Keratinocyte (primary cell): ENCODE results near the gene HYAL3. TPM values are rescaled to one million over a fixed set of nuclear protein-coding genes. Genes with fewer than 3 reads are reported as not detected.

Experiments
- DNase-seq: peaks from one replicate; pipeline ENCODE4 v3.0.0-alpha.2; 2011; ENCODE audit warnings: low read depth, missing footprints, low spot score
- FAIRE-seq: peaks from 2 replicates; lab custom pipeline; 2011; peaks lifted over from hg19 to GRCh38; lab: Jason Lieb, UNC
- H2AFZ ChIP-seq: 2 replicates; pipeline ENCODE4 v1.6.0; 2012; ENCODE audit warnings: low read length, control low read depth, inconsistent platforms; ENCODE audit not compliant: control insufficient read depth
- H3K27ac ChIP-seq: 2 replicates; pipeline ENCODE4 v1.5.1; 2011; ENCODE audit warnings: low read length; ENCODE audit not compliant: control insufficient read depth, insufficient read depth
- H3K27me3 ChIP-seq: 3 replicates; pipeline ENCODE4 v1.6.0; 2011; ENCODE audit warnings: low read length; ENCODE audit not compliant: control insufficient read depth, insufficient read depth; ENCODE audit errors: extremely low read depth
- H3K36me3 ChIP-seq, 2 experiments: 2 replicates in 1 of 2; 3 replicates in 1 of 2; pipeline ENCODE4 v1.5.1; 2011; ENCODE audit warnings: low read length in 2 of 2, mild to moderate bottlenecking in 1 of 2; ENCODE audit not compliant: control insufficient read depth in 2 of 2, insufficient read depth in 2 of 2; ENCODE audit errors: extremely low read depth in 1 of 2
- H3K4me1 ChIP-seq: 3 replicates; pipeline ENCODE4 v1.5.1; 2011; ENCODE audit warnings: low read length; ENCODE audit not compliant: control insufficient read depth, insufficient read depth; ENCODE audit errors: extremely low read depth
- H3K4me2 ChIP-seq: 3 replicates; pipeline ENCODE4 v1.6.0; 2011; ENCODE audit warnings: low read depth, low read length; ENCODE audit not compliant: control insufficient read depth, insufficient read depth; ENCODE audit errors: extremely low read depth
- H3K4me3 ChIP-seq, 3 experiments: fragments of 200-600 bp in 1 of 3; sonication (generic) in 1 of 3; 2 replicates in 2 of 3; 3 replicates in 1 of 3; pipeline ENCODE4 v1.5.1; 2011 to 2016; ENCODE audit warnings: low read length in 3 of 3, mild to moderate bottlenecking in 3 of 3, control low read depth in 2 of 3, inconsistent platforms in 1 of 3, low read depth in 1 of 3, mixed read lengths in 1 of 3, mixed run types in 1 of 3, moderate library complexity in 1 of 3; ENCODE audit not compliant: control insufficient read depth in 2 of 3, insufficient read depth in 2 of 3; ENCODE audit errors: extremely low read depth in 1 of 3
- H3K79me2 ChIP-seq: 2 replicates; pipeline ENCODE4 v1.6.0; 2012; ENCODE audit warnings: low read length; ENCODE audit not compliant: control insufficient read depth, insufficient read depth
- H3K9ac ChIP-seq: 3 replicates; pipeline ENCODE4 v1.6.0; 2011; ENCODE audit warnings: low read length; ENCODE audit not compliant: control insufficient read depth, insufficient read depth; ENCODE audit errors: extremely low read depth
- H3K9me1 ChIP-seq: 3 replicates; pipeline ENCODE4 v1.6.0; 2011; ENCODE audit warnings: low read length; ENCODE audit not compliant: control insufficient read depth, insufficient read depth; ENCODE audit errors: extremely low read depth
- H3K9me3 ChIP-seq: 2 replicates; pipeline ENCODE4 v1.5.1; 2012; ENCODE audit warnings: low read depth, low read length; ENCODE audit not compliant: control insufficient read depth
- H4K20me1 ChIP-seq: 3 replicates; pipeline ENCODE4 v1.6.0; 2011; ENCODE audit warnings: low read length; ENCODE audit not compliant: control insufficient read depth, insufficient read depth; ENCODE audit errors: extremely low read depth
- EZH2 ChIP-seq: IDR thresholded peaks from one replicate; pipeline ENCODE4 v1.6.1; 2012; ENCODE audit warnings: inconsistent platforms, mild to moderate bottlenecking, low read length, moderate library complexity
- dilution Hi-C: fragments of 300-500 bp; cut with MboI; formaldehyde crosslinking; loops from one replicate; pipeline ENCODE4 v1.7.0; 2020; ENCODE audit warnings: low sequenced_read_pairs; ENCODE audit not compliant: extremely low pct_ligation_motif_present
- polyA plus RNA-seq, 5 experiments: library from polyadenylated mRNA; depleted of rRNA in 3 of 5; stranded (reverse) in 3 of 5; stranded (forward) in 1 of 5; unstranded in 1 of 5; fragments of >200 nt; gene quantifications; 1 replicate in 1 of 5; 2 replicates in 3 of 5; 3 replicates in 1 of 5; pipeline versions ENCODE4 v1.2.1 to v1.2.3, GENCODE V29; 2011 to 2012; ENCODE audit warnings: missing spikeins in 2 of 5, low read depth in 1 of 5, low replicate concordance in 1 of 5
- TF ChIP-seq, protein P1 (sequence below), 3 experiments: IDR thresholded peaks in 1 of 3; conservative IDR thresholded peaks in 1 of 3; optimal IDR thresholded peaks in 1 of 3; 2 replicates in 2 of 3; 3 replicates in 1 of 3; pipeline versions ENCODE3 to v1.5.1; 2011; ENCODE audit warnings: low read length in 3 of 3, mild to moderate bottlenecking in 3 of 3, moderate library complexity in 2 of 3, control low read depth in 1 of 3, inconsistent platforms in 1 of 3; ENCODE audit not compliant: insufficient read depth in 2 of 3; ENCODE audit errors: extremely low read depth in 1 of 3

HYAL3 gene
- polyA plus RNA-seq, 1 donor (not counting 4 experiments of a cell fraction or from before 2014, with no cell fraction given), result 6.6 TPM

GRCh38 chr3:50327129-50327528 is 27.9 kb upstream of the HYAL3 start:
- Histone ChIP-seq H3K36me3 (peaks cover 27 to 39% of the 10 kb centered on the region in 2 experiments), H3K4me2 (peak overlapping the region; percentile 94), H3K4me1 (peaks cover 13% of the 10 kb centered on the region), H3K9me3 (no peaks in the 10 kb centered on the region), H3K27me3 (no peaks in the 10 kb centered on the region), H3K9ac (peak overlapping the region; percentile 87), H3K79me2 (peaks cover 36% of the 10 kb centered on the region), H3K27ac (peak overlapping the region; percentile 74), H4K20me1 (no peaks in the 10 kb centered on the region), H2AFZ (no peak overlapping the region), H3K4me3 (peak overlapping the region; percentile 86 to 90 (median 87)), H3K9me1 (no peaks in the 10 kb centered on the region)
- DNase-seq (no peak), FAIRE-seq (no peak)
- no peak for TF ChIP-seq EZH2
- TF ChIP-seq, protein P1, sequence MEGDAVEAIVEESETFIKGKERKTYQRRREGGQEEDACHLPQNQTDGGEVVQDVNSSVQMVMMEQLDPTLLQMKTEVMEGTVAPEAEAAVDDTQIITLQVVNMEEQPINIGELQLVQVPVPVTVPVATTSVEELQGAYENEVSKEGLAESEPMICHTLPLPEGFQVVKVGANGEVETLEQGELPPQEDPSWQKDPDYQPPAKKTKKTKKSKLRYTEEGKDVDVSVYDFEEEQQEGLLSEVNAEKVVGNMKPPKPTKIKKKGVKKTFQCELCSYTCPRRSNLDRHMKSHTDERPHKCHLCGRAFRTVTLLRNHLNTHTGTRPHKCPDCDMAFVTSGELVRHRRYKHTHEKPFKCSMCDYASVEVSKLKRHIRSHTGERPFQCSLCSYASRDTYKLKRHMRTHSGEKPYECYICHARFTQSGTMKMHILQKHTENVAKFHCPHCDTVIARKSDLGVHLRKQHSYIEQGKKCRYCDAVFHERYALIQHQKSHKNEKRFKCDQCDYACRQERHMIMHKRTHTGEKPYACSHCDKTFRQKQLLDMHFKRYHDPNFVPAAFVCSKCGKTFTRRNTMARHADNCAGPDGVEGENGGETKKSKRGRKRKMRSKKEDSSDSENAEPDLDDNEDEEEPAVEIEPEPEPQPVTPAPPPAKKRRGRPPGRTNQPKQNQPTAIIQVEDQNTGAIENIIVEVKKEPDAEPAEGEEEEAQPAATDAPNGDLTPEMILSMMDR (optimal IDR thresholded peaks at IDR 0.05 in 1 of 3, IDR thresholded peaks at IDR 0.05 in 1 of 3, conservative IDR thresholded peaks at IDR 0.05 in 1 of 3; ENCODE audit: extremely low read depth in 1 of 3, insufficient read depth in 2 of 3, low read length in 3 of 3), result no peak
- dilution Hi-C loops, result no loop called here

DNA sequence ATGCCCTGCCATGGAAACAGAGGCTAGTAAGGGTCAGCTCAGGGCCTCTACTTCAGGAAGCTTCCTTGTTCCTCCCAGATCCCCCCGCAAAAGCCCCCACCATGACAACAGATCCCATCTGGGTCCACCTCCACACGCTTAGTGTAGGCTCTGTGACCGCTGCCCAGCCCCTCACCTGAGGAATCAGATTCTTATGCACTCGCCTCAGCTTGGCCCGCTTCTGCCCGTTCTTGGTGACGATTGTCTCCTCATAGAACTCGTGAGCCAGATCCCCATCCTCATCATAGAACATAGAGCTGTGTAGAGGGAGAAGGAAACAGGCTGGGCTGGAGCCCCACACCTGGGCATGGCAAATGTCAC is 27.0 kb upstream of the HYAL3 start:
- no peak for FAIRE-seq
- no peak for DNase-seq
- Histone ChIP-seq H3K9me1 (no peaks in the 10 kb centered on the region), H3K79me2 (peaks cover 28% of the 10 kb centered on the region), H3K4me1 (peaks cover 16% of the 10 kb centered on the region), H3K36me3 (peaks cover 21 to 29% of the 10 kb centered on the region in 2 experiments), H3K9ac (no peak overlapping the region), H3K4me3 (no peak overlapping the region), H3K4me2 (no peak overlapping the region), H2AFZ (no peak overlapping the region), H3K27me3 (no peaks in the 10 kb centered on the region), H3K9me3 (no peaks in the 10 kb centered on the region), H4K20me1 (no peaks in the 10 kb centered on the region), H3K27ac (no peak overlapping the region)
- TF ChIP-seq, protein P1 (optimal IDR thresholded peaks at IDR 0.05 in 1 of 3, IDR thresholded peaks at IDR 0.05 in 1 of 3, conservative IDR thresholded peaks at IDR 0.05 in 1 of 3; ENCODE audit: extremely low read depth in 1 of 3, insufficient read depth in 2 of 3, low read length in 3 of 3), result no peak
- no peak for TF ChIP-seq EZH2
- dilution Hi-C loops, result no loop called here
